Endothelial cell (in vitro differentiated cells): Measurements from ENCODE around the gene MACROD2. TPM values are rescaled to one million over a fixed set of nuclear protein-coding genes. Genes with fewer than 3 reads are reported as not detected.

Experiments used
- DNase-seq: peaks from one replicate; pipeline ENCODE4 v3.0.0; 2021; ENCODE audit warnings: low spot score
- H3K27ac Mint-ChIP-seq: one replicate; pipeline ENCODE4 v1.8.0; 2021; ENCODE audit warnings: mixed read lengths, inconsistent platforms; ENCODE audit not compliant: unreplicated experiment
- H3K27me3 Mint-ChIP-seq: one replicate; pipeline ENCODE4 v1.8.0; 2021; ENCODE audit warnings: mild to moderate bottlenecking, moderate library complexity, mixed read lengths, inconsistent platforms; ENCODE audit not compliant: unreplicated experiment
- H3K36me3 Mint-ChIP-seq: one replicate; pipeline ENCODE4 v1.8.0; 2021; ENCODE audit warnings: mild to moderate bottlenecking, low read depth, mixed read lengths, inconsistent platforms; ENCODE audit not compliant: unreplicated experiment
- H3K4me1 Mint-ChIP-seq: one replicate; pipeline ENCODE4 v1.8.0; 2021; ENCODE audit warnings: mild to moderate bottlenecking, mixed read lengths, inconsistent platforms; ENCODE audit not compliant: unreplicated experiment
- H3K4me3 Mint-ChIP-seq: one replicate; pipeline ENCODE4 v1.8.0; 2021; ENCODE audit warnings: mild to moderate bottlenecking, mixed read lengths, inconsistent platforms; ENCODE audit not compliant: unreplicated experiment
- H3K9me3 Mint-ChIP-seq: one replicate; pipeline ENCODE4 v1.8.0; 2021; ENCODE audit warnings: mixed read lengths, inconsistent platforms; ENCODE audit not compliant: unreplicated experiment
- total RNA-seq: library from RNA; stranded (reverse); fragmentation: NEBNext Ultra II Directional; extraction: Animal tissue kit (Norgen Biotek cat#: 25700); gene quantifications from one replicate; pipeline ENCODE4 v1.2.1, GENCODE V29; 2021; ENCODE audit not compliant: unreplicated experiment
- TF ChIP-seq, protein P1 (sequence below): fragments of 200-600 bp; sonication (generic); IDR thresholded peaks from one replicate; pipeline ENCODE4 v1.5.0; 2021; ENCODE audit warnings: antibody characterized with exemption; ENCODE audit not compliant: unreplicated experiment

Gene MACROD2
- total RNA-seq, 1 donor from 2014 or later: 6.4 TPM

- H3K4me3 Mint-ChIP-seq: no peak overlapping the region
- DNase-seq: no peak
- no peaks in the 10 kb centered on the region for H3K27me3 Mint-ChIP-seq
- H3K9me3 Mint-ChIP-seq: no peaks in the 10 kb centered on the region
- TF ChIP-seq, protein P1, sequence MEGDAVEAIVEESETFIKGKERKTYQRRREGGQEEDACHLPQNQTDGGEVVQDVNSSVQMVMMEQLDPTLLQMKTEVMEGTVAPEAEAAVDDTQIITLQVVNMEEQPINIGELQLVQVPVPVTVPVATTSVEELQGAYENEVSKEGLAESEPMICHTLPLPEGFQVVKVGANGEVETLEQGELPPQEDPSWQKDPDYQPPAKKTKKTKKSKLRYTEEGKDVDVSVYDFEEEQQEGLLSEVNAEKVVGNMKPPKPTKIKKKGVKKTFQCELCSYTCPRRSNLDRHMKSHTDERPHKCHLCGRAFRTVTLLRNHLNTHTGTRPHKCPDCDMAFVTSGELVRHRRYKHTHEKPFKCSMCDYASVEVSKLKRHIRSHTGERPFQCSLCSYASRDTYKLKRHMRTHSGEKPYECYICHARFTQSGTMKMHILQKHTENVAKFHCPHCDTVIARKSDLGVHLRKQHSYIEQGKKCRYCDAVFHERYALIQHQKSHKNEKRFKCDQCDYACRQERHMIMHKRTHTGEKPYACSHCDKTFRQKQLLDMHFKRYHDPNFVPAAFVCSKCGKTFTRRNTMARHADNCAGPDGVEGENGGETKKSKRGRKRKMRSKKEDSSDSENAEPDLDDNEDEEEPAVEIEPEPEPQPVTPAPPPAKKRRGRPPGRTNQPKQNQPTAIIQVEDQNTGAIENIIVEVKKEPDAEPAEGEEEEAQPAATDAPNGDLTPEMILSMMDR: no peak
- H3K27ac Mint-ChIP-seq: no peak overlapping the region
- H3K4me1 Mint-ChIP-seq: no peaks in the 10 kb centered on the region
- no peaks in the 10 kb centered on the region for H3K36me3 Mint-ChIP-seq
Observed at GRCh38 chr20:14282140-14282539, 286.8 kb downstream of the MACROD2 start.

- no peaks in the 10 kb centered on the region for H3K36me3 Mint-ChIP-seq
- H3K27ac Mint-ChIP-seq: no peak overlapping the region
- no peaks in the 10 kb centered on the region for H3K4me1 Mint-ChIP-seq
- H3K9me3 Mint-ChIP-seq: no peaks in the 10 kb centered on the region
- no peak overlapping the region for H3K4me3 Mint-ChIP-seq
- no peak for DNase-seq
- TF ChIP-seq, protein P1: no peak
- no peaks in the 10 kb centered on the region for H3K27me3 Mint-ChIP-seq
Observed at GRCh38 chr20:14284443-14284842, 289.1 kb downstream of the MACROD2 start.

DNA sequence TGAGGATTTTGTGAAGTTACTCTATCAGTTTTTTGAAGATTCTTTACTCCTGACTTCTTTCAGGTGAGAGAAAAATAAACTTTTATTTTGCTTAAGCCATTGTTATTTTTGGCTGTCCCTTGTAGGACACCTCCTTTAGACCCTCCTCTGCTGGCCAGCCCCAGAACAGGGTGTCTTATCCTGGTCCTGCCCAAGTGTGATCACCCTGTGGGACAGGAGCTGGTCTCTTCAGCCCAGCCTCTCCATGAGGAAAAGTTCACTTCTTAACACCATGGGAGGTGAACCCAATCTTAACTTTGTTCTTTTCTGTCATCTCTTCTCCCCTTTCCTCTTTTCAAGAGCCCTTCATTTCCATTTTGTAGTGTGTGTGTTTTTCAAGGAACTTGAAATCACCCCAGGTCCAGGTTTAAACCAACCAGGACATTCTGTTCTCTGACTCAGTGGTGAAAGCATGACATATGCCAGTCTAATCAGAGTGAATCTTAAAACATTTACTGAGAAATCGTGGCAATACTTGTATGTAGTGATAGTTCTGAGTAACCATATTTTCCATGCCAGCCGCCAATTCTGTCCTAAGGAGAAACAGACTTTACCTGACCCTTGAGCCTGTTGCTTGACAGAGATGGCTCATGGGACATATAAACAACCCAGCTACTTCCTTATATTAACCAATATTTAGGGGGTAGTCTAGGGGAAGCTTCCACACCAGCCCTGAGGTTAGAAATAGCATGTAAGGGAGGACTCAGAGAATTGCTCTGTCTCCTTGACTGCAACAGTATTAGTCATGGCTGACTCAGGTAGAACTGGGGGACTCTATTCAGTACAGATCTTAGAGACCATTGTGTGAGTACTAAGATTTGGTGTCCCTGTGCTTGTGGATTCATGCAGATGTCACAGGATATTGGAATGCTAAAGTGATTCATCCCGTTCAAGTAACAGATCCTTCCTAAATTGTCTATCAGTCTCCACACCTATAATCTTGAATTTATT is 293.3 kb downstream of the MACROD2 start:
- H3K36me3 Mint-ChIP-seq: no peaks in the 10 kb centered on the region

GRCh38 chr20:14291502-14291901 is 296.2 kb downstream of the MACROD2 start:
- Mint-ChIP-seq H3K9me3 (no peaks in the 10 kb centered on the region), H3K4me1 (peaks cover 5% of the 10 kb centered on the region), H3K4me3 (no peak overlapping the region), H3K36me3 (no peaks in the 10 kb centered on the region), H3K27ac (no peak overlapping the region), H3K27me3 (peaks cover 4% of the 10 kb centered on the region)
- TF ChIP-seq, protein P1: no peak
- DNase-seq: no peak

More for the DNA sequence above, 293.3 kb downstream of the MACROD2 start:
- H3K27me3 Mint-ChIP-seq: peaks cover 4% of the 10 kb centered on the region
- TF ChIP-seq, protein P1: no peak
- H3K9me3 Mint-ChIP-seq: no peaks in the 10 kb centered on the region
- H3K4me3 Mint-ChIP-seq: no peak overlapping the region
- H3K4me1 Mint-ChIP-seq: no peaks in the 10 kb centered on the region
- H3K27ac Mint-ChIP-seq: no peak overlapping the region
- DNase-seq: no peak

DNA sequence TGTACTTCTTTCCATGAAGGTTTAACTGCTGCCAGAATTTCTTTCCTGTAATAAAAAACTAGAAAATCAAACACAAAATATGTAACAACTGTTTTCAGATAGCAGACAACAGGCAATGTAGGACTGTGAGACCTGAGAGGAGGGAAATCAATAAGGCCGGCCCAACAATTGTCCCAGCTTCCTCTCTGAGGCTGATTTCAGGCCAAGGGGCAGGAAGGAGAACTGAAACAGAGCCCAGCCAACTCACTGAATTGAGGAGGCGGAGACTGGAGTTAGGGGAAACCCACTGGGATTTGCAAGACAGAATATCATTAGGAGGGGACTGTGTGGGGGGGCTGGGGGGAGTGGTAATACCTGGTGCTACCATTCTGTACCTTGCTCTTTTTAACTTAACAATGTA is 299.9 kb downstream of the MACROD2 start:
- Mint-ChIP-seq H3K36me3 (no peaks in the 10 kb centered on the region), H3K9me3 (no peaks in the 10 kb centered on the region)
- TF ChIP-seq, protein P1: no peak

More for the DNA sequence above, 299.9 kb downstream of the MACROD2 start:
- H3K27ac Mint-ChIP-seq: no peak overlapping the region
- H3K4me3 Mint-ChIP-seq: no peak overlapping the region
- peaks cover 5% of the 10 kb centered on the region for H3K4me1 Mint-ChIP-seq
- H3K27me3 Mint-ChIP-seq: peaks cover 4% of the 10 kb centered on the region
- peak; percentile 22 for DNase-seq
